HL-60 (cell line): Measurements from ENCODE around the gene DMD.

Source experiments
- DNase-seq, 2 experiments: peaks; one replicate each; pipeline ENCODE4 v3.0.0-alpha.2; 2010 to 2020; ENCODE audit warnings: low read depth in 1 of 2, low spot score in 1 of 2
- H3K27ac ChIP-seq: fragments of 250-450 bp; sonication (Bioruptor Pico); replicated peaks from 2 replicates; pipeline ENCODE4 v1.5.1; 2020; ENCODE audit warnings: mild to moderate bottlenecking, moderate library complexity
- H3K27me3 ChIP-seq: fragments of 250-450 bp; sonication (Bioruptor Pico); 2 replicates; pipeline ENCODE4 v1.5.1; 2021; ENCODE audit warnings: mild to moderate bottlenecking, moderate library complexity; ENCODE audit not compliant: insufficient read depth, poor library complexity, severe bottlenecking
- H3K4me3 ChIP-seq: replicated peaks from 2 replicates; pipeline ENCODE4 v1.5.1; 2011; ENCODE audit warnings: mild to moderate bottlenecking, control low read depth, low read length; ENCODE audit not compliant: insufficient read depth
- CTCF ChIP-seq: IDR thresholded peaks from one replicate; pipeline ENCODE4 v1.5.1; 2011; ENCODE audit warnings: low read length, control low read depth, inconsistent platforms; ENCODE audit not compliant: insufficient read depth
- GABPA ChIP-seq: IDR thresholded peaks from 2 replicates; pipeline ENCODE4 v1.6.1; 2012; ENCODE audit warnings: low read depth
- POLR2AphosphoS5 ChIP-seq: IDR thresholded peaks from 2 replicates; pipeline ENCODE4 v1.6.1; 2012; ENCODE audit warnings: low read depth
- REST ChIP-seq: IDR thresholded peaks from 2 replicates; pipeline ENCODE4 v1.6.1; 2012; ENCODE audit warnings: low read depth; ENCODE audit not compliant: insufficient replicate concordance
- SPI1 ChIP-seq: IDR thresholded peaks from 2 replicates; pipeline ENCODE4 v1.6.1; 2012; ENCODE audit warnings: low read depth, mild to moderate bottlenecking, borderline replicate concordance

Gene DMD

GRCh38 chrX:31820430-31821210 is 1390.7 kb downstream of the DMD start:
- TF ChIP-seq REST: no peak
- H3K27me3 ChIP-seq: no peaks in the 10 kb centered on the region
- H3K4me3 ChIP-seq: no peak overlapping the region
- no peak overlapping the region for H3K27ac ChIP-seq
- no peak for DNase-seq

GRCh38 chrX:31819455-31819854 is 1391.9 kb downstream of the DMD start:
- TF ChIP-seq GABPA (no peak), REST (no peak), CTCF (no peak), POLR2AphosphoS5 (no peak), SPI1 (no peak)
- H3K27me3 ChIP-seq: no peaks in the 10 kb centered on the region

GRCh38 chrX:31811106-31811505 is 1400.2 kb downstream of the DMD start:
- no peak for TF ChIP-seq CTCF
- no peak for TF ChIP-seq GABPA
- TF ChIP-seq POLR2AphosphoS5: no peak
- no peak for TF ChIP-seq REST
- Histone ChIP-seq H3K27ac (no peak overlapping the region), H3K4me3 (no peak overlapping the region), H3K27me3 (no peaks in the 10 kb centered on the region)
- DNase-seq: no peak

More at GRCh38 chrX:31819455-31819854, 1391.9 kb downstream of the DMD start:
- no peak overlapping the region for H3K27ac ChIP-seq
- H3K4me3 ChIP-seq: no peak overlapping the region
- DNase-seq: no peak
